H1 (cell line): ENCODE measurements around the gene CYP11A1. TPM values are rescaled to one million over a fixed set of nuclear protein-coding genes. Genes with fewer than 3 reads are reported as not detected.

ENCODE experiments used
- CTCF ChIA-PET: fragments of 300-600 bp; sonication (Branson Sonifier 250); formaldehyde crosslinking; loops from one replicate; lab custom pipeline; 2021; ENCODE audit not compliant: partially characterized antibody; lab: Charles Lee
- POLR2A ChIA-PET: fragments of 300-600 bp; sonication (Branson Sonifier 250); formaldehyde crosslinking; loops from one replicate; lab custom pipeline; 2021; ENCODE audit warnings: inconsistent platforms; ENCODE audit not compliant: partially characterized antibody; lab: Charles Lee
- DNase-seq, 2 experiments: peaks; one replicate each; pipeline versions ENCODE4 v3.0.0 to v3.0.0-alpha.2; 2010 to 2022; ENCODE audit warnings: low spot score in 2 of 2, low read depth in 1 of 2, mixed read lengths in 1 of 2
- FAIRE-seq: peaks from 2 replicates; lab custom pipeline; 2011; peaks lifted over from hg19 to GRCh38; lab: Jason Lieb, UNC
- H2AFZ ChIP-seq: 2 replicates; pipeline ENCODE4 v1.8.1; 2012; ENCODE audit warnings: low read length, inconsistent platforms
- H2AK5ac ChIP-seq: 2 replicates; pipeline ENCODE4 v1.6.1; 2013; ENCODE audit warnings: low read depth, low read length
- H2BK120ac ChIP-seq: replicated peaks from 2 replicates; pipeline ENCODE3; 2013; ENCODE audit warnings: low read depth, low read length, inconsistent platforms
- H2BK12ac ChIP-seq: 2 replicates; pipeline ENCODE4 v1.6.1; 2013; ENCODE audit warnings: low read depth, low read length
- H2BK15ac ChIP-seq: 2 replicates; pipeline ENCODE4 v1.6.1; 2013; ENCODE audit warnings: low read length
- H2BK20ac ChIP-seq: 2 replicates; pipeline ENCODE4 v1.6.1; 2013; ENCODE audit warnings: low read length
- H2BK5ac ChIP-seq: 2 replicates; pipeline ENCODE4 v1.6.1; 2013; ENCODE audit warnings: low read depth, low read length
- H3K14ac ChIP-seq: 2 replicates; pipeline ENCODE4 v1.6.1; 2013; ENCODE audit warnings: inconsistent platforms; ENCODE audit not compliant: insufficient read length
- H3K18ac ChIP-seq: 2 replicates; pipeline ENCODE4 v1.6.1; 2013; ENCODE audit warnings: low read length; ENCODE audit errors: extremely low read depth
- H3K23ac ChIP-seq: 2 replicates; pipeline ENCODE4 v1.6.1; 2013; ENCODE audit warnings: inconsistent platforms; ENCODE audit not compliant: insufficient read length
- H3K23me2 ChIP-seq: 2 replicates; pipeline ENCODE4 v1.6.1; 2013; ENCODE audit warnings: low read depth, low read length
- H3K27ac ChIP-seq: 2 replicates; pipeline ENCODE4 v1.6.1; 2011; ENCODE audit warnings: low read depth, low read length, inconsistent platforms
- H3K27me3 ChIP-seq, 4 experiments: replicated peaks in 1 of 4; 1 replicate in 1 of 4; 2 replicates in 3 of 4; pipeline versions ENCODE4 v1.6.1 to v1.8.1; 2011 to 2013; ENCODE audit warnings: low read length in 3 of 4, mild to moderate bottlenecking in 3 of 4, inconsistent platforms in 2 of 4, mixed read lengths in 2 of 4, moderate library complexity in 1 of 4; ENCODE audit not compliant: control insufficient read depth in 3 of 4, insufficient read depth in 3 of 4; ENCODE audit errors: extremely low read depth in 1 of 4
- H3K36me3 ChIP-seq, 4 experiments: 2 replicates each; pipeline versions ENCODE4 v1.6.1 to v1.8.1; 2011 to 2013; ENCODE audit warnings: mild to moderate bottlenecking in 4 of 4, low read length in 3 of 4, moderate library complexity in 2 of 4, control low read depth in 1 of 4, inconsistent platforms in 1 of 4; ENCODE audit not compliant: insufficient read depth in 4 of 4, control insufficient read depth in 2 of 4
- H3K4ac ChIP-seq: replicated peaks from 2 replicates; pipeline ENCODE3; 2013; ENCODE audit warnings: low read length, low read depth, mixed read lengths, inconsistent platforms; ENCODE audit not compliant: insufficient read length
- H3K4me1 ChIP-seq, 4 experiments: replicated peaks in 1 of 4; 1 replicate in 1 of 4; 2 replicates in 3 of 4; pipeline versions ENCODE4 v1.6.1 to v1.8.1; 2011 to 2013; ENCODE audit warnings: low read length in 3 of 4, inconsistent platforms in 2 of 4, mixed read lengths in 1 of 4; ENCODE audit not compliant: insufficient read depth in 4 of 4, control insufficient read depth in 3 of 4
- H3K4me2 ChIP-seq, 2 experiments: 2 replicates each; pipeline versions ENCODE4 v1.6.1 to v1.8.1; 2011 to 2013; ENCODE audit warnings: low read depth in 2 of 2, low read length in 2 of 2, control low read depth in 1 of 2, inconsistent platforms in 1 of 2, mild to moderate bottlenecking in 1 of 2; ENCODE audit not compliant: insufficient read depth in 1 of 2
- H3K4me3 ChIP-seq, 4 experiments: fragments of 200-600, 300-600 bp in 1 of 4; sonication (generic), shearing (Covaris generic), sonication (Bioruptor Twin) in 1 of 4; 2 replicates each; pipeline versions ENCODE4 v1.5.1 to v1.8.1; 2011 to 2016; ENCODE audit warnings: low read length in 4 of 4, low read depth in 3 of 4, control low read depth in 2 of 4, inconsistent platforms in 2 of 4, mild to moderate bottlenecking in 2 of 4, mixed read lengths in 1 of 4, moderate library complexity in 1 of 4; ENCODE audit not compliant: insufficient read depth in 2 of 4; ENCODE audit errors: extremely low read depth in 1 of 4
- H3K56ac ChIP-seq: replicated peaks from 2 replicates; pipeline ENCODE3; 2013; ENCODE audit warnings: low read depth, mild to moderate bottlenecking, mixed read lengths, low read length, inconsistent platforms; ENCODE audit not compliant: insufficient read length
- H3K79me1 ChIP-seq: 2 replicates; pipeline ENCODE4 v1.6.1; 2013; ENCODE audit warnings: low read depth, low read length, control low read depth
- H3K79me2 ChIP-seq, 2 experiments: 2 replicates each; pipeline versions ENCODE4 v1.6.1 to v1.8.1; 2012 to 2013; ENCODE audit warnings: low read length in 2 of 2, mild to moderate bottlenecking in 2 of 2, inconsistent platforms in 1 of 2; ENCODE audit not compliant: insufficient read depth in 2 of 2, control insufficient read depth in 1 of 2
- H3K9ac ChIP-seq, 4 experiments: replicated peaks in 1 of 4; 1 replicate in 1 of 4; 2 replicates in 3 of 4; pipeline versions ENCODE4 v1.6.1 to v1.8.1; 2011 to 2013; ENCODE audit warnings: low read depth in 3 of 4, low read length in 3 of 4, control low read depth in 2 of 4, mild to moderate bottlenecking in 2 of 4, moderate library complexity in 2 of 4, inconsistent platforms in 1 of 4; ENCODE audit errors: extremely low read depth in 1 of 4
- H3K9me3 ChIP-seq, 2 experiments: 2 replicates each; pipeline versions ENCODE4 v1.6.1 to v1.8.1; 2012 to 2013; ENCODE audit warnings: mild to moderate bottlenecking in 2 of 2, moderate library complexity in 2 of 2, control low read depth in 1 of 2, inconsistent platforms in 1 of 2, low read depth in 1 of 2, low read length in 1 of 2, mixed read lengths in 1 of 2; ENCODE audit not compliant: insufficient read depth in 2 of 2
- H4K20me1 ChIP-seq, 2 experiments: replicated peaks in 1 of 2; 2 replicates each; pipeline versions ENCODE3 to v1.8.1; 2011 to 2013; ENCODE audit warnings: inconsistent platforms in 2 of 2, low read length in 2 of 2, mild to moderate bottlenecking in 1 of 2; ENCODE audit not compliant: insufficient read depth in 2 of 2, control insufficient read depth in 1 of 2
- H4K5ac ChIP-seq: 2 replicates; pipeline ENCODE4 v1.6.1; 2013; ENCODE audit warnings: low read length, low read depth, mixed read lengths, inconsistent platforms; ENCODE audit not compliant: insufficient read length
- H4K8ac ChIP-seq: 2 replicates; pipeline ENCODE4 v1.8.0; 2013; ENCODE audit warnings: mild to moderate bottlenecking, moderate library complexity, low read length, inconsistent platforms; ENCODE audit not compliant: insufficient read depth; ENCODE audit errors: extremely low read depth
- H4K91ac ChIP-seq: replicated peaks from 2 replicates; pipeline ENCODE3; 2013; ENCODE audit warnings: low read length, mixed read lengths, inconsistent platforms; ENCODE audit not compliant: insufficient read length
- CHD1 ChIP-seq: IDR thresholded peaks from 2 replicates; pipeline ENCODE4 v1.6.1; 2012; ENCODE audit warnings: low read depth, low read length, improper control_type of control experiment
- JUN ChIP-seq: IDR thresholded peaks from 2 replicates; pipeline ENCODE4 v1.6.1; 2011; ENCODE audit warnings: low read depth, mild to moderate bottlenecking, improper control_type of control experiment, low read length
- JUND ChIP-seq: IDR thresholded peaks from 2 replicates; pipeline ENCODE4 v1.6.1; 2011; ENCODE audit warnings: mild to moderate bottlenecking, improper control_type of control experiment, low read length
- KDM1A ChIP-seq: fragments of 200-600, 300-600 bp; sonication (generic); IDR thresholded peaks from 2 replicates; pipeline ENCODE4 v1.7.1; 2016; ENCODE audit warnings: mild to moderate bottlenecking, low read length, borderline replicate concordance
- KDM5A ChIP-seq: fragments of 200-600 bp; IDR thresholded peaks from 2 replicates; pipeline ENCODE4 v1.7.1; 2012; ENCODE audit warnings: mild to moderate bottlenecking, low read length, inconsistent platforms, mixed read lengths
- SP1 ChIP-seq: IDR thresholded peaks from 2 replicates; pipeline ENCODE4 v1.6.1; 2011; ENCODE audit warnings: low read depth, low read length
- TBP ChIP-seq: IDR thresholded peaks from 2 replicates; pipeline ENCODE4 v1.6.1; 2011; ENCODE audit warnings: low read depth, low read length, improper control_type of control experiment
- TEAD4 ChIP-seq: IDR thresholded peaks from 2 replicates; pipeline ENCODE4 v1.6.1; 2012; ENCODE audit warnings: low read depth, low read length, inconsistent platforms, mixed read lengths
- USF2 ChIP-seq: IDR thresholded peaks from 2 replicates; pipeline ENCODE4 v1.6.1; 2011; ENCODE audit warnings: low read length, improper control_type of control experiment
- YY1 ChIP-seq: IDR thresholded peaks from 2 replicates; pipeline ENCODE4 v1.6.1; 2011; ENCODE audit warnings: low read depth, mild to moderate bottlenecking, low read length
- WGBS, 2 experiments: shearing (Covaris generic) in 1 of 2; methylation state at CpG; one replicate each; pipeline versions ENCODE4 v1.1.6 to v1.1.7; 2013 to 2015; ENCODE audit warnings: low lambda C conversion rate in 2 of 2, mixed read lengths in 2 of 2, inconsistent platforms in 1 of 2, low coverage in 1 of 2, missing lambda C conversion rate in 1 of 2; ENCODE audit not compliant: insufficient replicate concordance in 2 of 2, insufficient coverage in 1 of 2, insufficient read length in 1 of 2; ENCODE audit errors: extremely low coverage in 1 of 2, missing lambda C conversion rate in 1 of 2; 5-methylcytosine and 5-hydroxymethylcytosine counted together
- polyA plus RNA-seq, 7 experiments: library from polyadenylated mRNA; depleted of rRNA in 3 of 7; stranded (reverse) in 5 of 7; unstranded in 2 of 7; fragments of >200 nt in 5 of 7; fragments of 200-250 nt in 2 of 7; gene quantifications; 1 replicate in 5 of 7; 2 replicates in 1 of 7; 4 replicates in 1 of 7; pipeline versions ENCODE4 v1.2.1 to v1.2.3, GENCODE V29; 2011 to 2013; ENCODE audit warnings: missing spikeins in 2 of 7, mixed read lengths in 2 of 7
- total RNA-seq: library from RNA; stranded (reverse); fragmentation: NEBNext Ultra II Directional; extraction: Animal tissue kit (Norgen Biotek cat#: 25700); gene quantifications from 2 replicates; pipeline ENCODE4 v1.2.1, GENCODE V29; 2021

Gene CYP11A1
- total and polyA plus RNA-seq, 2 of the 8 experiments (the other 6 are each of a cell fraction or from before 2014, with no cell fraction given) = 1.9 to 7.2 TPM

- Histone ChIP-seq H3K4me2 (no peak overlapping the region), H2BK12ac (no peak overlapping the region), H4K20me1 (no peaks in the 10 kb centered on the region), H3K4me3 (no peak overlapping the region), H3K79me2 (no peaks in the 10 kb centered on the region), H2BK20ac (no peak overlapping the region), H4K5ac (no peak overlapping the region), H3K9me3 (no peaks in the 10 kb centered on the region), H4K91ac (no peak overlapping the region), H3K4ac (no peak overlapping the region), H3K23ac (no peak overlapping the region), H3K4me1 (peaks cover 0 to 3% (median under 1%) of the 10 kb centered on the region in 4 experiments; a peak in 4 of 7 replicates), H3K79me1 (no peaks in the 10 kb centered on the region), H2AK5ac (no peak overlapping the region), H2BK15ac (no peak overlapping the region), H3K27me3 (no peaks in the 10 kb centered on the region), H4K8ac (no peak overlapping the region), H3K9ac (no peak overlapping the region), H3K14ac (no peak overlapping the region), H3K56ac (no peak overlapping the region), H2BK120ac (no peak overlapping the region), H2BK5ac (no peak overlapping the region), H3K23me2 (no peaks in the 10 kb centered on the region), H3K27ac (no peak overlapping the region), H3K36me3 (no peaks in the 10 kb centered on the region), H2AFZ (no peak overlapping the region), H3K18ac (no peak overlapping the region)
- FAIRE-seq = no peak
- TF ChIP-seq SP1 (no peak), CHD1 (no peak), YY1 (no peak), JUN (no peak), TBP (no peak), TEAD4 (no peak), JUND (no peak), KDM1A (no peak), USF2 (no peak), KDM5A (no peak)
- no CpG with 5 or more reads among the region's 8 CpGs for WGBS, 2 experiments
- ChIA-PET POLR2A (interaction anchor here (0.6 kb wide), 1 partner anchor 140 kb away, joined by 3 read pairs; no protein-coding TSS in a partner anchor), CTCF (interaction anchor here (0.6 to 36.8 kb wide), 10 partner anchors 10 to 95 kb away, joined by 3 to 1311 read pairs (median 5); partner anchors contain the start of gene SEMA7A)
- DNase-seq = no peak
These were observed 25.0 kb upstream of the CYP11A1 start for GRCh38 chr15:74392451-74392830.
